GM13976 (cell line): ENCODE measurements around the gene UIMC1.

Experiments
- DNase-seq: peaks from one replicate; pipeline ENCODE4 v3.0.0; 2012; ENCODE audit warnings: low spot score
- CTCF ChIP-seq: IDR thresholded peaks from 2 replicates; pipeline ENCODE4 v1.5.1; 2012; ENCODE audit warnings: borderline replicate concordance, mild to moderate bottlenecking; ENCODE audit not compliant: insufficient read depth; ENCODE audit errors: extremely low read depth, missing control alignments, control extremely low read depth
- in situ Hi-C: fragments of 300-500 bp; cut with MboI; formaldehyde crosslinking; loops from one replicate; pipeline ENCODE4 v1.12.0; 2022; ENCODE audit warnings: low sequenced_read_pairs, mixed read lengths, inconsistent platforms; ENCODE audit not compliant: unreplicated experiment

Gene UIMC1

GRCh38 chr5:176881816-176882566, 124.6 kb downstream of the UIMC1 start:
- in situ Hi-C loops = no loop called here
- no peak for TF ChIP-seq CTCF
- no peak for DNase-seq

DNA sequence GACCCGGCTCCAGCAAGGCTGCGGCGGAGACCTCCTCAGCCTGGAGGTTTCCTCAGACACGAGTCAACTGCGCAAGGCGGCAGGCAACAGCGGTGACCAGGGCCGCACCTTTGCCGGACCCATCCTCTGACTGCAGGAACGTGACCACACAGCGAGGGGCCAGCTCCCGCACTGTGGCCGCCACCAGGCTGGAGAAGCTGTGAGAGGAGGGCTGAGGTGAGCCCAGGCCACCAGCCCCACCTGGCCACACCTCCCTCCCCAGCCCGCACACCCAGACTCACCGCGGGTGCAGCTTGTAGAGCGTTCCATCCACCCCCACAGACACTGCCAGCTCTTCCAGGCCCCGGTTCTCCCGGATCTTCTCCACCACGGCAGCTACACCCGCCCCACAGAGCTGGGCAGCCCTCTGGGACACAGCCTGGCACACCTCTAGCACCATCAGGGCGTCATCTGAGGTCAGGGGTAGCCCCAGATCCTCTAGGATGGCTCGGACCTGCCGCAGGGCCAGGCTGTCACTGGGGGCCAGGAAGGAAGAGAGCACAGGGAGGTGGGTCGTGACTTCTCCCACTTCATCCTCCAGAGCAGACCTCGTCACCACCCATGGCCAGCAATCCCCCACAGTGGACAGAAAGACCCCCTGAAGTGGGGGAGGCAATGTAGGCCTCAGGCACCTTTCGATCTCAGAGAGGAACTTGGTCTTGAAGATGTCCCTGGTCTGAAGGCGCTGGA, 125.4 kb downstream of the UIMC1 start:
- in situ Hi-C loops = no loop called here
- no peak for TF ChIP-seq CTCF
- DNase-seq = no peak

DNA sequence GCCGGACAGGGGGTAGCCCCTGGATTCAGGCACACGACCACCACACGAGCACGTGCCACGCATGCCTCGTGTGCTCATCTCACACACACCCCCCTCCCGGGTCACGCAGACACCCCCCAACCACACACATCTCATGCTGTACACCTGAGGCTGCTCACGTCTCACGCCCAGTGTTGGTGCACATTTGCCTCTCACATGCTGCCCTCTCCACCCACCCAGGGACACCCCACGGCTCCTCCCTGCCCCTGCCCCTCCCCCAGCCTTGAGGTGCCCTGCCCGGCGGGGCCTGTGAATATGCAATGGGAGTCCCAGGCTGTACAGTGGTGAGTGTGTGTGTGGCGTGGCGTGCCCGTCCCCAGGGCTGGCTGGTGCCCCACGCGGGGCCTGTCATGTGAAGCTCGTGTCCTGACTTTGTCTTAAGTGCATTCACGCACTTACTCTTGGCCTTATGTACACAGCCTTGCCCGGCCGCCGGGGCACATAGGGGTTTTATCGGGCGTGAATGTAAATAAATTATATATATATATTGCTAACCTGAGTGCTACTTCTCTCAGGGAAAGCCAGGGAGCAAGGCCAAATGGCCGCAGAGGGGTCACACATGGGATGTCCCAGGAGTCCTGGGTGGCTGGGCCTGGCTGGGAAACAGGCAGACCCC, 126.1 kb downstream of the UIMC1 start:
- no peak for DNase-seq
- in situ Hi-C loops = no loop called here
- no peak for TF ChIP-seq CTCF

GRCh38 chr5:176879663-176880361, 126.8 kb downstream of the UIMC1 start:
- in situ Hi-C loops = no loop called here
- no peak for TF ChIP-seq CTCF
- no peak for DNase-seq

DNA sequence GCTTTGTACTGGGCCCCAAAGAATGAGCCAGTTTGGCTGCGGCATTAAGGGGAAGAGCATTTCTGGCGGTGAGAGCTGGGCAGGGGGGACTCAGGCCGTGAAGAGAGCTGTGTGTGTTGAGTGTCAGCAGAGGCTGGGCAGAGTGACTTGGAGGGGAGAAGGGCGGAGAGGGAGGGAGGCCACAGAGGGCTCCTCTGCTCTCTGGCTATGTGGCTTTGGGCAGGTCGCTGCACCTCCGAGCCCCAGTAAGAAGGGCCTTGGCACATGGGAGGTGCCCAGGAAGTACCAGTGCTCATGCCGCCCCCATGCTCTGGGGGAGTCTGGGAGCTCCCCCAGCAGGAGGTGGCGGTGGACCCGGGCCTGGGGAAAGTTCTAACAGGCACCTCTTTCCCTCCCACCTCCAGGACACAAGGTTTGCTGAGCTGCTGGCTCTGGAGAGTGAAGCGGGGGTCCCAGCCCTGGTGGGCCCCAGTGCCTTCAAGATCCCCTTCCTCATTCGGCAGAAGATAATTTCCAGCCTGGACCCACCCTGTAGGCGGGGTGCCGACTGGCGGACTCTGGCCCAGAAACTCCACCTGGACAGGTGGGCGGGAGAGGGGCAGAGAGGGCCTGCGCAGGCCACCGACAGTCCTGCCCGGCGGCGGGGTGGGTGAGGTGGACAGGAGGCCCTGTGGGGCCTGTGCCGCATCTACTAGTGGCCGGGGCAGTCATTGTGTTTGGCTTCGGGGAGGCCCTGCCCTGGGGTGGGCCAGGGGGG, 127.5 kb downstream of the UIMC1 start:
- in situ Hi-C loops = no loop called here
- no peak for TF ChIP-seq CTCF
- DNase-seq = no peak
